Ectodermal cell (in vitro differentiated cells): ENCODE data around the gene OMP.

Source experiments
- H3K27ac ChIP-seq: 2 replicates; pipeline ENCODE4 v1.7.0; 2013; ENCODE audit warnings: mild to moderate bottlenecking, low read depth, low read length; ENCODE audit not compliant: insufficient read depth, poor library complexity, severe bottlenecking
- H3K27me3 ChIP-seq: 2 replicates; pipeline ENCODE4 v1.7.0; 2013; ENCODE audit warnings: mild to moderate bottlenecking, low read length; ENCODE audit not compliant: insufficient read depth, control insufficient read depth, poor library complexity, severe bottlenecking
- H3K36me3 ChIP-seq: one replicate; pipeline ENCODE4 v1.7.0; 2013; ENCODE audit warnings: low read length; ENCODE audit not compliant: control insufficient read depth, insufficient read depth
- H3K4me1 ChIP-seq: one replicate; pipeline ENCODE4 v1.7.0; 2013; ENCODE audit warnings: low read length; ENCODE audit not compliant: control insufficient read depth, insufficient read depth
- H3K4me3 ChIP-seq: 2 replicates; pipeline ENCODE4 v1.7.0; 2013; ENCODE audit warnings: low read depth, low read length, control low read depth; ENCODE audit not compliant: insufficient read depth
- H3K9me3 ChIP-seq: 2 replicates; pipeline ENCODE4 v1.7.0; 2013; ENCODE audit warnings: mild to moderate bottlenecking, low read length, moderate library complexity; ENCODE audit not compliant: control insufficient read depth
- WGBS, 2 experiments: methylation state at CpG; one replicate each; pipeline ENCODE4 v1.1.7; 2013; ENCODE audit warnings: missing lambda C conversion rate in 2 of 2; 5-methylcytosine and 5-hydroxymethylcytosine counted together

The OMP gene

DNA sequence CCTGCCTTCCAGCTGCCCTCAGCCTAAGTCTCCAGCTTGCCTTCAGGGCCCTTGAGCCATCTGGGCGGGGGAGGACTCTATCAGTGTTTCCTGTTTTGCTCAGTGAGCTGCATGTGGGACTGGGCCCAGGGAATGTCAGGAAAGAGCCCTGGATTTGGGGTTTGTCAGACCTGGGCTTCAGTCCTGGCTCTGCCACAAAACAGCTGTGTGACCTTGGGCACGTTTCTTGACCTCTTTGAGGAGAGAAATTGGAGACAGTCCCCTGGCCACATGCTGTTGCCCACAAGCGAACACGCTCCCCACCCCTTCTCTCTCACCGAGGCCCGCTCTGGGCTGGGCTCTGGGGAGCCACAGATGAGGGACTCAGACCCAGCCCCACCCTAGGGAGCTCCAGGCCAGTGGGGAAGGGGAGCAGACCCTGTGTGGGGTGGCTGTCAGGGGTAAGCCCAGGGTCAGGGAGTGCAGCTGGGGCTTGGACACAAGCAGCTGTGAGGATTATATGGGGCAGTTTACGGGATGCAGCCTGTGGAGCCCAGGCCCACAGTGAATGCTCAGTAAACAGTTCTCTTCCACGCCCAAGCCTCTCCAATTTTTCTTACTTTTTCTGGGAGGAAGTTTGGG is 37.7 kb downstream of the OMP start:
- no peak overlapping the region for H3K27ac ChIP-seq

DNA sequence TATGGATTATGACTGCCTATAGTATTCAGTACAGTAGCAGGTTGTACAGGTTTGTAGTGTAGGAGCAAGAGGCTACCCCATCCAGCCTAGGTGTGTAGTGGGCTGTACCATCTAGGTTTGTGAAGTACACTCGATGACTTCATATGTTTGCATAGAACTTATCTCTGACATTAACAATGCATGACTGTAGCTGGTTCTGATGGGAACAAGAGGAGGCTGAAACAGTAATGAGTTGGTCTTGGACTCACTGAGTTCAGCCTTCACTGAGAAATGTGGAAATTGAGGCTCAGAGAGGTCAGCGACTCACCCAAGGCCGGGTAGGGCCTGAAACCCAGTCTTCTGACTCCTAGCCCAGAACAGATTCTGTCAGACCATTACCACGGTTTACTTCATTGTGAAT is 38.4 kb downstream of the OMP start:
- H3K27me3 ChIP-seq: no peaks in the 10 kb centered on the region
- WGBS, 2 experiments: 96 to 97% methylated on average over 3 to 4 of the region's 4 CpGs
- H3K4me3 ChIP-seq: no peak overlapping the region
- no peak overlapping the region for H3K27ac ChIP-seq
- H3K4me1 ChIP-seq: peaks cover 9% of the 10 kb centered on the region
- no peaks in the 10 kb centered on the region for H3K9me3 ChIP-seq
- H3K36me3 ChIP-seq: no peaks in the 10 kb centered on the region

More for the DNA sequence above, 37.7 kb downstream of the OMP start:
- Histone ChIP-seq H3K27me3 (no peaks in the 10 kb centered on the region), H3K4me1 (peaks cover 9% of the 10 kb centered on the region), H3K9me3 (no peaks in the 10 kb centered on the region), H3K36me3 (no peaks in the 10 kb centered on the region), H3K4me3 (no peak overlapping the region)
- WGBS, 2 experiments: 37 to 40% methylated on average over 8 of the region's 8 CpGs

DNA sequence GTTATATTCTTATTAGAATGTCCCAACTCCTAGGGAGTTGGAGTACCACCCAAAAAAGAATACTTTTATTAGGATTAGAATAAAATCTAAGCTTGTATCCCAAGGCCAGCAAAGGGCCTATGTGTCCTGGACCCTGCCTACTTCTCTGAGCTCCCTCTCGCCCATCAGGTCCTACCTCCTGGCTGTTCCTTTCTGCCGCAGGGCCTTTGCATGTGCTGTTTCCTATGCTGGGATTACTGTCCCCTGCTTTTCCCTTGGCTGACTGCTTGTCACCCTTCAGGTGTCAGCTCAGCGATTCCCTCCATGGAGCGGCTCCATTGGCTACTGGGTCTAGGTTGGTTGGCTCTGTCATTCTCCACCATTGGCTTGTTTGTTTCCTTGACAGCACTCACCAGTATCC is 38.8 kb downstream of the OMP start:
- Histone ChIP-seq H3K9me3 (no peaks in the 10 kb centered on the region), H3K4me3 (no peak overlapping the region), H3K4me1 (peaks cover 9% of the 10 kb centered on the region), H3K27me3 (no peaks in the 10 kb centered on the region), H3K27ac (no peak overlapping the region), H3K36me3 (no peaks in the 10 kb centered on the region)
- WGBS, 2 experiments: 96% methylated on average over 4 of the region's 4 CpGs

DNA sequence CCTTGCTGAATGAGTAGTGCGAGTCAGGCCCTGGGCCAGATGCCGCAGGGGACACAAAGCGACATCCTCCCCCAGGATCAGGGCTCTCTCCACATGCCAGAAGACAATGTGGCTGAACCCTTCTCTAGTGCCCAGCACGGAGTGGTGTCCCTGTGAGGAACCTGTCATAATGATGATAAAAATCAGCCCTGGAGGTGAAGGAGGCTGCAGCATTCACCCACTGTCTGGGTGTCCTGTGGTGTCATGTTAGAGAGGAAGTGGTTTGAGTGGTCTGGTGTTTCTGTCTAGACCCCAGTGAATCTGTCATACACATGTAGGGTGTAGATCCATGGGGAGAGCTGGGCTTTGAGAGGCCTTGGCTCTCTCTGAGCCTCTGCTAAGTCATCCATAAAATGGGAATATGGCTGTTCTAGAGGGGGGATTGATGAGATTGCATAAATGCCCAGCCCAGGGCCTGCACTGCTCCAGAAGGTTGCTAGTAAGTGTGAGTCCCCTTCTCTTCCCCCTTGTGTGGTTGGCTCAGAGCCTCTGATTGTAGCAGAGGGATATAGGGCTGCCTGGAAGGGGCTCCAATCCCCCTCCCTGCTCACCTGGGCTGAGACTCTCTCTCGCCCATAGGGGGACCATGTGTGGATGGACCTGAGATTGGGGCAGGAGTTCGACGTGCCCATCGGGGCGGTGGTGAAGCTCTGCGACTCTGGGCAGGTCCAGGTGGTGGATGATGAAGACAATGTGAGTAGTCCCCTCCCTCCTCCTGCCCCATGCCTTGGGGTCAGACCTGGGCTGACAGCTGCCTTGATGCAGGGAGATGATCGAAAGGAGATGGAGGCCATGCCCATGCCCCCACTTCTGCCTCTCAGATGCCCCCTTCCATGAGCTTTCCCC is 39.7 kb downstream of the OMP start:
- Histone ChIP-seq H3K4me3 (no peak overlapping the region), H3K9me3 (no peaks in the 10 kb centered on the region), H3K4me1 (peaks cover 9% of the 10 kb centered on the region), H3K27me3 (no peaks in the 10 kb centered on the region), H3K27ac (no peak overlapping the region), H3K36me3 (no peaks in the 10 kb centered on the region)
- WGBS, 2 experiments: 92 to 93% methylated on average over 11 of the region's 11 CpGs

DNA sequence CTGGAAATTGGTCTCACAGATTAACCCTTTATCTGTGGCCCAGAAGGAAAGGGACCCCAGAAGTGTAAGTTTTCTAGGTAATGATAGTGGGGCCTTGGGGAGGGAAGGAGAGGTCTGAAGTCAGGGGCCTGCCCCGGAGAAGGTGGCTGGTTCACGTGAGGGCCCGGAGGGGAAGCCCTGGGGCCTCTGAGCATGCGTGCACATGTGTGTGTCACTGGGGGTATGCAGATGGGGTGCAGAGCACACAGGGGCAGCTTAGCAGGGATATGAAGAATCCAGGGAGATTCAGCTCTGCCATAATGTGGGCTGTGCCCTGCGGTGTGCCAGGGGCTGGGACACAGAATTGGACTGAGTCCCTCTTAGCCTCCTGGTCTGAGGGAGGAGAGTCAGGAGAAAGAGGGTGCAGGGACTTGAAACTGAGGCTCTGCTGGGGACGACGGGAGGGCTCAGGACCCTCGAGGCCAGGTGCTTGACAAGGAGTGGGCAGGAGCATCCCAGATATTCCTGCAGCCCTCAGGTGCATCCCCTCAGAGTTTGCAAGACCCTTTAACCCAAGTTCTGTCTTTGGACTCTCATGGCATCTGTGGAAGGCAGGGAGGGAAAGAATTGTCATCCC is 40.9 kb downstream of the OMP start:
- no peak overlapping the region for H3K4me3 ChIP-seq
- no peaks in the 10 kb centered on the region for H3K9me3 ChIP-seq
- no peak overlapping the region for H3K27ac ChIP-seq
- H3K4me1 ChIP-seq: peaks cover 13% of the 10 kb centered on the region
- 91% methylated on average over 8 of the region's 8 CpGs for WGBS, 2 experiments
- H3K27me3 ChIP-seq: no peaks in the 10 kb centered on the region
- no peaks in the 10 kb centered on the region for H3K36me3 ChIP-seq

DNA sequence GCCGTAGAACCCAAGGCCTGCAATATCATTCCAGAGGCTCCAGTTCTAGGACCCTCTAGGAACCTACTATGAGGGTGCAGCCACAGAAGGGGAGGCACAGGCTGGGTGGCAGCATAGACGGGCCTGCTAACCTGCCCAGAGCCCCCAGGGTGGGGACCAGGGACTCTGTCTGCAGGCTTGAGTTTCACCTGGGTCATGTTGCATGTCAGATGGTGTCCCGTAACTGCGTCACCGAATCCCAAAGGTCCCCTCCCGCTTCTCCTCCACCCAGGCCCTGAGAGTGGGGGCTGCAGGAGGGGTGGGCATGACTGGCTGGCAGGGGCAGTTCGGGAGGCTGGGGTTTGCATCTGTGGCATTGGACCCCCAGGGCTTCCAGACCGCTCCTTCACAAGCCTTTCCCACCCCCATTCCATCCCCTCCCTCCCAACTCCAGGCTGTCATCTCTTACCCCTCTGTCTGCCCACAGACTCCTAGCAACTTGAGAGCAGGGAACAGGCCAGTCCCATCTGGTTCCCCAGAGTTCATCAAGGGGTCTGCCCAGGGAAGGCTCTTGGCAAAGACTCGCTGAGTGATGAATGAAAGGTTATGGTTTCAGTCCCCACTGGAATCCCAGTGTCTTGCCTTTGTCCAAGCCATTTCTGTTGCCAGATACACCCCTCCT is 41.7 kb downstream of the OMP start:
- 89 to 92% methylated on average over 9 of the region's 9 CpGs for WGBS, 2 experiments
- no peak overlapping the region for H3K27ac ChIP-seq
- H3K9me3 ChIP-seq: no peaks in the 10 kb centered on the region
- no peaks in the 10 kb centered on the region for H3K36me3 ChIP-seq
- no peak overlapping the region for H3K4me3 ChIP-seq
- H3K27me3 ChIP-seq: no peaks in the 10 kb centered on the region
- peaks cover 18% of the 10 kb centered on the region for H3K4me1 ChIP-seq

DNA sequence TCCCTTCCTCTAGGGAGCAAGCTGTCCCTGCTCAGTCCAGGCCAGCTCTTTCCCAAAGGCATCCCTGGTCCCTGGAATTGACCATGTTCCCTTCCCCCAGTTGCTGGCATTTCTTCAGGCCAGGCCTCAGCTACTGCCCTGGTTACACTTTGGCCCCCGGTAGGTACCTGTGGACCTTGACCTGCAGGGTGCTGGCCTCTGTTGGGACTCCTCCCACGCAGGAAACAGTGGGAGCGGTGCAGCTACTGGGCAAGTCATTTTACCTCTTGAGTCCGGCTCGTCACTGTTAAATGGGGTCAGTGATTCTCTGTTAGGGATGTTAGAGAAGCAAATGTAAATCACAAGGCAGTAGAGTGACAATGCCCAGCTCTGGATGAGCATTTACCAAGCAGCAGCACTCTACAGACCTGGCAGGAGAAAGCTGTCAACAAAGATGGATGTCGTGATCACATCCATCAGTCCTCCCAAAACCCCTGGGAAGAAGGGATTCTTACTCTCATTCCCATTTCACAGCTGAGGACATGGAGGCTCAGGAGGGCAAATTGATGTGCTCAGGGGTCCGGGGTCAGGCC is 42.3 kb downstream of the OMP start:
- H3K9me3 ChIP-seq: no peaks in the 10 kb centered on the region
- 86 to 88% methylated on average over 7 of the region's 7 CpGs for WGBS, 2 experiments
- H3K4me3 ChIP-seq: no peak overlapping the region
- H3K4me1 ChIP-seq: peaks cover 19% of the 10 kb centered on the region
- no peak overlapping the region for H3K27ac ChIP-seq
- no peaks in the 10 kb centered on the region for H3K27me3 ChIP-seq
- no peaks in the 10 kb centered on the region for H3K36me3 ChIP-seq

DNA sequence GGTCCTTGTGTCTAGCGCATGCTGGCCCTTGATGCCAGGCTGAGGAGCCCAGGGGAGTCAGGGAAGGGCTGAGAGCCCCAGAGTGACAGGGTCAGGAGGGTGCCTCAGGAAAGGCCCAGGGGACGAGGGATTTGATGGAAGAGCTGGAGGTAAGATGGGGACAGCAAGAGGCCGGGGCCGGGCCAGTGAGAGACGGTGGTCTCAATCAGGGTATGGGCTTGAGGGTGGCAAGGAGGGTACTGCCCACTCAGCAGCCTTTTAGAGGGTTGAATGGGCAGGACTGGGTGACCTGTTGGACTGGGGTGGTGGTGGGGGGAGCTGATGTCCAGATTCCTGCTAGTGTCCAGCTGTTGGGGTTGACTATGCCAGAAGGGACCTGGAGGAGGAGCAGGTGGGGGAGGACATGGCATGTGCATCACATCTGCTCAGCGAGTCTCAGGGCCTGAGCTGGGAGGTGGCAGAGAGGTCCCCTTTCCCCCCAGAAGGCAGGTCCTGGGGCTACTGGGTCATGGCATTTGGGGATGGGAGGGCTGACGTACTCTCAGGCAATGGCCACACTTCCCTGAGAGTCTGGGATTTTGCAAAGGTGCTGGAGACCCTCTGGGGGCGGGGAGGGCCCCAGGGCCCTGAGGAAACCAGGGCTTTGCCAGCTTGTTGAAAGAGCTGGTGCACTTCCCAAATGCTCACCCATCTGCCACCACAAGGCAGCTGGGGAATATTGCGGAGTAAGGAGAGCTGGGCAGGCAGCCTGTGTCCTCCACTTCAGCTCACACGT is 43.8 kb downstream of the OMP start:
- Histone ChIP-seq H3K4me1 (peaks cover 15% of the 10 kb centered on the region), H3K9me3 (no peaks in the 10 kb centered on the region), H3K27ac (no peak overlapping the region), H3K4me3 (no peak overlapping the region), H3K27me3 (no peaks in the 10 kb centered on the region), H3K36me3 (no peaks in the 10 kb centered on the region)
- 88 to 89% methylated on average over 10 of the region's 10 CpGs for WGBS, 2 experiments

DNA sequence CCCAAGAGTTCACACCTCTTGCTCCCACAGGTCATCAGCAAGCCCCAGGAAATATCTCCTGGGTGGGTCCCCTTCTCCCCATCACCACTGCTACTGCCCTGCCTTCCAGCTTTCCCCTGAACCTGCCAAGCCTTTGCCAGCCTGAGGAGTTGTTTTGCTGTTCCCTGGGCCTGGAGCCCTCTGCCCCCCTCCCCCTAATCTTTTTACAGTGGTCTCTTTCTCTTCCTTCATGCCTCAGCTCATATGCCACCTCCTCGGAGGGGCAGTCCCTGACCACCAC is 44.3 kb downstream of the OMP start:
- Histone ChIP-seq H3K4me1 (peaks cover 15% of the 10 kb centered on the region), H3K27ac (no peak overlapping the region), H3K36me3 (no peaks in the 10 kb centered on the region), H3K27me3 (no peaks in the 10 kb centered on the region), H3K4me3 (no peak overlapping the region), H3K9me3 (no peaks in the 10 kb centered on the region)
- WGBS, 2 experiments: 51 to 68% methylated on average over 1 of the region's 1 CpG
